HuH-7 (cell line): Measurements from ENCODE around the gene SLC26A11.
"Not testable (repeated sequence)": the region's sequence is repeated elsewhere in the genome, so short reads cannot be mapped to it uniquely, and the experiment has no call there.

ENCODE experiments used
- DNase-seq: peaks from one replicate; pipeline ENCODE4 v3.0.0; 2011; ENCODE audit warnings: low spot score

Gene SLC26A11

GRCh38 chr17:80244871-80245509 lies 24.8 kb downstream of the SLC26A11 start:
- no peak for DNase-seq

- no peak for DNase-seq
Measured at GRCh38 chr17:80245566-80246265, 25.5 kb downstream of the SLC26A11 start.

- DNase-seq: no peak
Measured at GRCh38 chr17:80246266-80246681, 26.0 kb downstream of the SLC26A11 start.

- DNase-seq: no peak
Measured at GRCh38 chr17:80246726-80247125, 26.5 kb downstream of the SLC26A11 start.

GRCh38 chr17:80247561-80247960 lies 27.3 kb downstream of the SLC26A11 start:
- DNase-seq: no peak

- no peak for DNase-seq
Measured at GRCh38 chr17:80248001-80248893, 28.0 kb downstream of the SLC26A11 start.

GRCh38 chr17:80248894-80249710 lies 28.9 kb downstream of the SLC26A11 start:
- DNase-seq: no peak

GRCh38 chr17:80251966-80252365 lies 31.7 kb downstream of the SLC26A11 start:
- DNase-seq: no peak

- no peak for DNase-seq
Measured at GRCh38 chr17:80252871-80253270, 32.6 kb downstream of the SLC26A11 start.

GRCh38 chr17:80253631-80254395 lies 33.6 kb downstream of the SLC26A11 start:
- no peak for DNase-seq

- no peak for DNase-seq
Measured at GRCh38 chr17:80254396-80255251, 34.4 kb downstream of the SLC26A11 start.

- no peak for DNase-seq
Measured at GRCh38 chr17:80256034-80256350, 35.8 kb downstream of the SLC26A11 start.

GRCh38 chr17:80257716-80258213 lies 37.5 kb downstream of the SLC26A11 start:
- no peak for DNase-seq

GRCh38 chr17:80258296-80258695 lies 38.1 kb downstream of the SLC26A11 start:
- DNase-seq: not testable (repeated sequence)

- DNase-seq: no peak
Measured at GRCh38 chr17:80259457-80260068, 39.3 kb downstream of the SLC26A11 start.

GRCh38 chr17:80260069-80260535 lies 39.9 kb downstream of the SLC26A11 start:
- peak; percentile 91 for DNase-seq

- peak; percentile 90 for DNase-seq
Measured at GRCh38 chr17:80260791-80261158, 40.5 kb downstream of the SLC26A11 start, which contains the start of gene RNF213. RNF213 (plus strand) TSS chr17:80260852; CDS start chr17:80263682, 2,830 bp downstream.

- peak; percentile 70 for DNase-seq
Measured at GRCh38 chr17:80261159-80261894, 41.1 kb downstream of the SLC26A11 start.

GRCh38 chr17:80261895-80262279 lies 41.7 kb downstream of the SLC26A11 start:
- no peak for DNase-seq
